ENCODE results near the gene TBC1D22A. TPM values are rescaled to one million over a fixed set of nuclear protein-coding genes. Genes with fewer than 3 reads are reported as not detected.

TBC1D22A gene
- total RNA-seq, 2 donors from 2014 or later, result 21.5 to 23.1 TPM

GRCh38 chr22:47194476-47195155, 432.2 kb downstream of the TBC1D22A start:
- WGBS, 2 donors, result 86 to 91% methylated on average over 6 of the region's 6 CpGs

GRCh38 chr22:47195156-47195483, 432.7 kb downstream of the TBC1D22A start:
- WGBS, 2 donors, result 90 to 92% methylated on average over 5 to 9 of the region's 9 CpGs
- no peak overlapping the region for H3K4me3 ChIP-seq
- no peak for ATAC-seq
- DNase-seq, result peak in 2 of 4 donors; percentile 5
- H3K27ac ChIP-seq, result no peak overlapping the region
- no peaks in the 10 kb centered on the region for H3K36me3 ChIP-seq (replicated peaks in 1 of 2; ENCODE audit: insufficient read depth in 1 of 2, low read depth in 2 of 2)
- H3K27me3 ChIP-seq, result no peaks in the 10 kb centered on the region
- H3K4me1 ChIP-seq, result peaks cover 6% of the 10 kb centered on the region
- TF ChIP-seq POLR2A (IDR thresholded peaks at IDR 0.05), result no peak
- H3K9me3 ChIP-seq, result no peaks in the 10 kb centered on the region
- intact Hi-C loops (cut with DNase I), result no loop called here

More at GRCh38 chr22:47194476-47195155, 432.2 kb downstream of the TBC1D22A start:
- DNase-seq (peak in 1 of 4 donors; percentile 6), ATAC-seq (no peak)
- H3K27me3 ChIP-seq, result no peaks in the 10 kb centered on the region
- H3K4me1 ChIP-seq, result peaks cover under 1% of the 10 kb centered on the region
- no peak overlapping the region for H3K27ac ChIP-seq
- no peaks in the 10 kb centered on the region for H3K9me3 ChIP-seq
- no peak for TF ChIP-seq CTCF (IDR thresholded peaks at IDR 0.05)
- TF ChIP-seq POLR2A (IDR thresholded peaks at IDR 0.05), result no peak
- intact Hi-C loops (cut with DNase I), result no loop called here
- H3K4me3 ChIP-seq, result no peak overlapping the region
- H3K36me3 ChIP-seq (replicated peaks in 1 of 2; ENCODE audit: insufficient read depth in 1 of 2, low read depth in 2 of 2), result no peaks in the 10 kb centered on the region

GRCh38 chr22:47195484-47196165, 433.2 kb downstream of the TBC1D22A start:
- H3K36me3 ChIP-seq (replicated peaks in 1 of 2; ENCODE audit: insufficient read depth in 1 of 2, low read depth in 2 of 2), result no peaks in the 10 kb centered on the region
- 77 to 83% methylated on average over 12 to 15 of the region's 15 CpGs for WGBS, 2 donors
- no peak for ATAC-seq

GRCh38 chr22:47196166-47196849, 433.9 kb downstream of the TBC1D22A start:
- Histone ChIP-seq H3K9me3 (no peaks in the 10 kb centered on the region), H3K4me1 (peaks cover 18% of the 10 kb centered on the region), H3K27ac (no peak overlapping the region), H3K36me3 (replicated peaks in 1 of 2; ENCODE audit: insufficient read depth in 1 of 2, low read depth in 2 of 2) (no peaks in the 10 kb centered on the region), H3K27me3 (no peaks in the 10 kb centered on the region), H3K4me3 (no peak overlapping the region)
- TF ChIP-seq POLR2A (IDR thresholded peaks at IDR 0.05), result no peak
- TF ChIP-seq CTCF (IDR thresholded peaks at IDR 0.05), result no peak
- peak in 1 of 4 donors; percentile 6 for DNase-seq
- 73 to 80% methylated on average over 5 of the region's 5 CpGs for WGBS, 2 donors
- intact Hi-C loops (cut with DNase I), result no loop called here
- no peak for ATAC-seq

More at GRCh38 chr22:47195484-47196165, 433.2 kb downstream of the TBC1D22A start:
- TF ChIP-seq POLR2A (IDR thresholded peaks at IDR 0.05) (no peak), CTCF (IDR thresholded peaks at IDR 0.05) (no peak)
- intact Hi-C loops (cut with DNase I), result no loop called here
- no peak overlapping the region for H3K4me3 ChIP-seq
- no peaks in the 10 kb centered on the region for H3K27me3 ChIP-seq
- H3K27ac ChIP-seq, result no peak overlapping the region
- peaks cover 11% of the 10 kb centered on the region for H3K4me1 ChIP-seq
- H3K9me3 ChIP-seq, result no peaks in the 10 kb centered on the region
- peak in 2 of 4 donors; percentile 8 to 11 for DNase-seq
